AG09309 (cell line): Measurements from ENCODE around the gene SLC35E2B.
"Not testable (repeated sequence)": the region's sequence is repeated elsewhere in the genome, so short reads cannot be mapped to it uniquely, and the experiment has no call there.

Experiments used
- DNase-seq: peaks from one replicate; pipeline ENCODE4 v3.0.0-alpha.2; 2010; ENCODE audit warnings: low read depth
- H3K4me3 ChIP-seq: 2 replicates; pipeline ENCODE4 v1.5.1; 2011; ENCODE audit warnings: mild to moderate bottlenecking, low read depth, low read length, moderate library complexity; ENCODE audit not compliant: control insufficient read depth
- TF ChIP-seq, protein P1 (sequence below): IDR thresholded peaks from 2 replicates; pipeline ENCODE4 v1.5.1; 2011; ENCODE audit warnings: mild to moderate bottlenecking, low read depth, low read length, inconsistent platforms; ENCODE audit not compliant: insufficient read depth, control insufficient read depth; ENCODE audit errors: missing control alignments

Gene SLC35E2B

DNA sequence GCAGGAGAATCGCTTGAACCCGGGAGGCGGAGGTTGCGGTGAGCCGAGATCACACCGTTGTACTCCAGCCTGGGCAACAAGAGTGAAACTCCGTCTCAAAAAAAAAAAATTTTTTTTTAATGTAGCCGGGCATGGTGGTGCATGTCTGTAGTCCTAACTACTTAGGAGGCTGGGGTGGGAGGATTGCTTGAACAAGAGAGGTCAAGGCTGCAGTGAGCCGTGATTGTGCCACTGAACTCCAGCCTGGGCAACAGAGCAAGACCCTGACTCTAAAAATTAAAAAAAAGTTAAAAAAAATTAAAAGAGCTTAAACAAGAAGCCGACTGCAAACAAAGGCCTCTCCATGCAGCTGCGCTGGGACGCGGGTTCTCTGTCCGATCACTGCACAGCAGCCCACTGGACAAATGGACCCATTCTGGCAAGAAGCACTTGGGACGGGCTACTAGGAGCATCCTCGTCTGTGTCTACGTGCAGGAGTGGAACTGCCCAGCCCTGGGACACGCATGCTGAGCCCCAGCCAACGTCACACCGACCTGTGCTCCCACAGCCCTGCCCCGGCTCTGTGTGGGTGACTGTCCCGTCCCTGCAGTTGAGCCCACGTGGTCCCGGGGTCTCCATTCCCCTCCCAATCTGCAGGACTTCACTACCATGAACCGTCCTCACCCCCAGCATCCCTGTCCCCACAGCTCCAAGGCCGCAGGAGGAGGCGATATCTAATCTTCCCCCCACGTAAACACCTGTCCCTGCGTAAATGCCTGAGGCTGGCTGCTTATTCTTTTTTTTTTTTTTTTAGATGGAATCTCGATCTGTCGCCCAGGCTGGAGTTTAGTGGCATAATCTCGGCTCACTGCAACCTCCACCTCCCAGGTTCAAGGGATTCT is 12.3 kb downstream of the SLC35E2B start:
- H3K4me3 ChIP-seq = no peak overlapping the region
- TF ChIP-seq, protein P1, sequence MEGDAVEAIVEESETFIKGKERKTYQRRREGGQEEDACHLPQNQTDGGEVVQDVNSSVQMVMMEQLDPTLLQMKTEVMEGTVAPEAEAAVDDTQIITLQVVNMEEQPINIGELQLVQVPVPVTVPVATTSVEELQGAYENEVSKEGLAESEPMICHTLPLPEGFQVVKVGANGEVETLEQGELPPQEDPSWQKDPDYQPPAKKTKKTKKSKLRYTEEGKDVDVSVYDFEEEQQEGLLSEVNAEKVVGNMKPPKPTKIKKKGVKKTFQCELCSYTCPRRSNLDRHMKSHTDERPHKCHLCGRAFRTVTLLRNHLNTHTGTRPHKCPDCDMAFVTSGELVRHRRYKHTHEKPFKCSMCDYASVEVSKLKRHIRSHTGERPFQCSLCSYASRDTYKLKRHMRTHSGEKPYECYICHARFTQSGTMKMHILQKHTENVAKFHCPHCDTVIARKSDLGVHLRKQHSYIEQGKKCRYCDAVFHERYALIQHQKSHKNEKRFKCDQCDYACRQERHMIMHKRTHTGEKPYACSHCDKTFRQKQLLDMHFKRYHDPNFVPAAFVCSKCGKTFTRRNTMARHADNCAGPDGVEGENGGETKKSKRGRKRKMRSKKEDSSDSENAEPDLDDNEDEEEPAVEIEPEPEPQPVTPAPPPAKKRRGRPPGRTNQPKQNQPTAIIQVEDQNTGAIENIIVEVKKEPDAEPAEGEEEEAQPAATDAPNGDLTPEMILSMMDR = no peak
- no peak for DNase-seq

DNA sequence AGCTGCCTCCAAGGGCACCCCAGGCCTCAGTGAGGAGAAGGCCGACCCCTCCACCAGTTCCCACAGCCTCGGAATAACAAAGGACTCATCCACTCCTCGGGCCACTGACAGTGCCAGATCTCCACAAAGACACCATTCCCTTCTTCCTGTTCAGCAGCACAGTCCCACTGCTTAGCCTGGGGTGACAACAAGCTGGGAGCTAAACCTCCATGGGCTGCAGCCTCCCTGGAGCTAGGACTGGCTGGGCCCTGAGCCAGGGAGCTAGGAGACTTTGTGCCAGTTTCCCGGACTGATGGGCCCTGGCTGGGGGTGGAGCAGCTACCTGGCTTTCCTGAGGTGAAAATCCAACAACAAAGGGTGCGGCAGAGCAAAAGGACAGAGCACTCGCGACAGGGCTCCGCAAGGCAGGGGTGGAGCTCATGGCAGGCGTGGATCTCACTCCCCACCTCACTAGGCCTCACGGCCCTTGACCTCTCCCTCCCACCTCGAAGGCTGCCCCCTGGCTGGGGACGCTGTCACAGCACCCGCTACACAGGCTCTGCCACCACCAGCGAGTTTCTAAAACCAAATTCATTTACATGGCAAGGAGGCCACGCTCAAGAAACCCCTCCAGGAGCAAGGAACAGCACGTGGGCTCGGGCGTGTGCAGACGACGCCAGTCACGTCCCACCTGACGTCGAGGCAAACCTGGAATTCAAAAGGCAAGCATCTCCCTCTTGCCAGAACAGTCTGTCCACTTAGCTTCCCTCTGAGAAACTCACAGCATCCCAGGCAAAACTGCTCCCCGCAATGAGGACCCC is 13.8 kb downstream of the SLC35E2B start:
- H3K4me3 ChIP-seq = no peak overlapping the region
- DNase-seq = no peak
- TF ChIP-seq, protein P1 = peak; percentile 6

DNA sequence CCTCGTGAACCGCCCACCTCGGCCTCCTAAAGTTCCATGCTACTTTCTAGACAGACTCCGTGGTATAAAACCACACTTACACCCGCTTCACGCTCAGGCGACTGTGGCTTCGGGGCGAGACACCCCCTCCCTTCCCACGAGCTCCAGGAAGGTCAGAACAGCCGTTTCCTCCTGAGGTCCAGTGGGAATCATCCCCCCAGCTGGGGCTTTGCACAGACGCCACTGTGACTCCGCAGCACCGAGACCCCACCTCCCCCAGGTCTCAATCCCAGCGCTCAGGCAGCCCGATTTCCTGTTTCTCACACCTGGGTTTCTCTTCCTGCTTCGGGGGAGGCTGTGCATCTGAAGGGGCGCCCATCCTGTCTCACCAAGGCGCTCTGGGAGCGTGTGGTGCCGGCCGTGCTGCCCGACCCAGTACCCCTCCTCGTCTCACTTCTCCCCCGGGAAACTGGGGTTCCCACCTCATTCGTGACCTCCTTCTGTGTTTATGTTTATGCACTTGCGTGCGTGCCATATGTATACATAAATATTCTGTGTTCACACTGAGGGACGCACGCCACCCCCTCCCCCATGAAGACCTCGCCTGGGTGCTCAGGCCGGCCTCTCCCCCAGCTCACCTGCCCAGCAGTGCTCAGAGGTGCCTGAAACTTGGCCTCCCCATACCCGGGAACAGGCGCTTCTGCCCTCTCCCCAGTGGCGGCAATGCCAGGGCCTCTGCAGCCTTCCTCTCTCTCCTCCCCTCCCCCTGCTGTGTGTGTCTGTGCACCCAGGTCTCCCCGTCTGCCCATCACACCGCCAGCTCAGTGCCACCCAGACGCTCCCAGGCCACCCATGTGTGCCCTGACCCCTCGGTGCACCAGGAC is 14.6 kb downstream of the SLC35E2B start:
- TF ChIP-seq, protein P1 = no peak
- DNase-seq = no peak
- H3K4me3 ChIP-seq = no peak overlapping the region

DNA sequence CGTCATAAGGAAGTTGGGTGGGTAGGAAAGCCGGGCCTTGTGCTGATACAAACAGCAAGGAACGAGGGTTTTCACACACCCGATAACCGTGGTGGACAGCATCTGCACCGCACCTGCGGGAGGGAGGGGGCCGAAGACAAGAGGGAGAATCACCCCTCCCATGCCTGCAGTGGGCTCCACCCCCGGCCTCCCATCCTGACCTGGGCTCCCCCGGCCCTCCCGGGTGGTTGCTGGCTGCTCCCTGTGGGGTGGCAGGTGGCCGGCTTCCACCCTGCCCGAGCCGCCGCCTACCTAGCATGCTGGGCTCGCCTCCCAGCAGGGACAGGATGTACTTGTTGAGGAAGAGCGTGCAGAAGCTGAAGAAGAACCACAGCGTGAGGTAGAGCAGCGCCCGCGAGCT is 16.5 kb downstream of the SLC35E2B start:
- not testable (repeated sequence) for H3K4me3 ChIP-seq, DNase-seq

DNA sequence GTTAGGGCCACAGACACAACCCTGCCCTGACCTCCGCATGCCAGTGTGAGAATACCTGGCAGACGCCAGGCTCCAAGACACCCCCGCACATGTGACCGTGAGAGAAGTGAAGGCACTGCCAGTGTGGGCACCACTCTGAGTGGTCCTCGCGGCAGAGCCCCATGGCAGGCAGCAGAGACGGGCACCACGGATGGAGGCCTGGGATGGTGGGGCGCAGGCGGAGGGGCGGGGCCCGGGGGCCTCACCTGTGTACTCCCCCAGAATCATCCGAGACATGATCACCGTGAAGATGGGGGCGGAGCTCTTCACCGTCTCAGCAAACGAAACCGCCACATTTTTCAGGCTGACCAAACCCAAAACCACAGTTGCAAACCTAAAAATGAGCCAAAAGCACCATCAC is 17.4 kb downstream of the SLC35E2B start:
- H3K4me3 ChIP-seq, DNase-seq: not testable (repeated sequence)

DNA sequence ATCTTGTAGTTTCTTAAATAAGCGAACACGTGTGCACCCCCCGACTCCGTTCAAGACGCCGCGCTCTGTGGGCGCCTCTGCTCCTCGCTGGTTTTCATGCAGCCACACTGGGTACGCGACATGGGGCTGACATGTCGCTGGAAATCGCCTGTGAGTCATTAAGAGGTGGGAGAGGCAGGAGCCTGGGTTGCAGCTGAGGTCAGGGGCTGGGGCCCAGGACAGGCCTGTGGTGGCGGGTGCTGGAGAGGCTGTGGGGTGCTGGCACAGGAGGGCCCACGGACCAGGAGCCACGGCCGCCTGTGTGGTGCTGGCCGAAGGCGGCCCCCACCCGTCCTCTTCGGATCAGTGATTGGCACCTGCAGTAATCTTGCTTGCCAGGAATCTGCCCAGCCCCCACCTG is 17.8 kb downstream of the SLC35E2B start:
- DNase-seq, H3K4me3 ChIP-seq: not testable (repeated sequence)

DNA sequence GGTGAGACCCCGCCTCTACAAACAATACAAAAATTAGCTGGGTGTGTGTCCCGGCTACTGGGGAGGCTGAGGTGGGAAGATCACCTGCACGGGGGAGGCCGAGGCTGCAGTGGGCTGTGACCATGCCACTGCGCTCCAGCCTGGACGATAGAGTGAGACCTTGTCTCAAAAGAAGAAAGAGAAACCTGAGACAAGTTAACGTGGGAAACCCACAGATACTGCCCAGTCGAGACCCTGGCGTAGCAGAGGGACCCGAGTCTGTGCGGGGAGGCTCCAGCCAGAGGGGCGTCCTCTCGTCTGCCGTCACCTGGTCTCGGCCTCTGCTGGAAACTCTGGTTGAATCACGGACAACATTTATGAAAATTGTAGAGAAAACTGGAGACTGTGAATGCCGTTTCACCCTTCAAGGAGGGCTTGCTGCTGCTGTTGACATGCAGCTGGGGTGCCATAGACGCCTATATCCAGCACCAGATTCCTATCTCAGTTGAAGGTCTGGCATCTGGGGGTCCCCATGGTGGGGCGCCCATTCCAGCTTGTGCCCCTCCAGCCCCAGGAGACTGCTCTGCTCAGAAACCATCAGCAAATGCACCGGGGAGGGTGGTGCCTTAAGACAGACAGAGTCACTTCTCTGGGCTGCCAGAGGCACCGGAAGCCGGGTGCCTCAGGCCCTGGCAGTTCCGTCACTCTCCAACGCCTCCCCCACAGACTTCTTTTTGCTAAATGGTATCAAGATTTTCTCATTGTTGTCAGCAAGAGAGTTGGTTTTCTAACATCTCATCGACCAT is 20.2 kb downstream of the SLC35E2B start:
- H3K4me3 ChIP-seq = no peak overlapping the region
- DNase-seq = no peak
- TF ChIP-seq, protein P1 = no peak
